Activated CD4-positive, alpha-beta T cell treated with anti-CD3 and anti-CD28 coated beads for 1 hour (primary cell): Measurements from ENCODE around the gene HCN1.

Experiments used
- DNase-seq: peaks from one replicate; pipeline ENCODE4 v3.0.0-alpha.2; 2020

HCN1 gene

GRCh38 chr5:45274241-45274640 lies 421.9 kb downstream of the HCN1 start:
- DNase-seq, result no peak

DNA sequence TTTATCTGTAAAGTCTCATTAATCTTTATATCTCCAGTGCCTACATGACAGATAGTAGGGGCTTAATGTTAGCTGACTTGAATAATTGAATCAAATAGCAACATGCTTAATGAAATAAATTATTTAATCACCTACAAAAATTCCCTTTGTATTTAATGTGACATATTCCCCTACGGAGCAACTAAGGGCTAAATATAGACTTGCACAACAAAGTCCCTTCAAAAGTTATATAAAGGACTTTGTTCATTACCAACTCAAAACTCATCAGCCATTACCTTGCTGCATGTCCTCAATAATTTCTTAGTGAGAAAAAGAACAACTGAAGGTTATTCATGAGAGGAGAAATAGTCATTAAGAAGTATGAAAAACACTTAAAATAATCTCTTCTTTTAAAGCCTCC lies 424.6 kb downstream of the HCN1 start:
- no peak for DNase-seq

DNA sequence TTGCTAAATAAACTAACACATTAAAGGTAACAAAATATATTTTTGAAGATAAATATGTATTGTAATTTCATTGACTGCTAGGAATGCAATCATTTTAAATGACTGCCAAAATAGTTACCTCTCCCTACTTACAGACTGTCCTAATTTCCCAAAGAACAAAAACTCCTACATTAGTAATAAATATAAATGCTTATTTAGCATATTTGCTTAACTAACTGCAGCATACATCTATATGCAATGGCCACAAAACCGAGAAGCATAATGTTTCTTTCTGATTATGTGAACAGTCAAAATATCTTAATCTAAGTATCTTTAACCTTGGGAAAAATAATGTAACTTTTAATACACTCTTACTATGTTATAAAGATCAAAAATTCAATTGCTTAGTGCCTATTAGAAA lies 431.7 kb downstream of the HCN1 start:
- DNase-seq, result no peak

DNA sequence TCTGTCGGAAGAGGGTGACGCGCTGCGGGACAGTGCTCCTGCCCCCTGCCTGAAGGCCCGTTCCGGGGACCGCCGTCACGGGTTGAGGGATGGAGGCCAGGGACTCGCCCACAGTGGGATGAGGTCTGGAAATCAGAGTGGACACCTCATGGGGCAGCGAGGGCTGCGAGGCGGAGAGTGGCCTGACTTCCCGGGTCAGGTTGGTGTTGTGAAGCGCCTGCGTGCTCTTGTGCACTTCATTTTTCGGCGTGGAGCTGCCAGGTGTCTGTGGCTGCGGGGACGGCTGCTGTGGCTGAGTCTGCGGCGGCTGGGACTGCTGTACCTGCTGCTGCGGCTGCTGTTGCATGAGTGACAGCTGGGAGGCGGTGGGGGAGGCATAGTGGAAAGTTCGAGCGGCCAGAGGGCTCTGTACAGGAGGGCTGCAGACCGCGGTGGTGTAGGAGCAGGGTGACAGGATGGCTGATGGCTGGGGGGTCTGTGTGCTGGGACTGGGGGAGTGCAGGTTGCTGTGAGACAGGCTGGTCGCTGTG lies 434.1 kb downstream of the HCN1 start:
- DNase-seq, result no peak

- no peak for DNase-seq
Measured at GRCh38 chr5:45261125-45261524, 435.1 kb downstream of the HCN1 start.

DNA sequence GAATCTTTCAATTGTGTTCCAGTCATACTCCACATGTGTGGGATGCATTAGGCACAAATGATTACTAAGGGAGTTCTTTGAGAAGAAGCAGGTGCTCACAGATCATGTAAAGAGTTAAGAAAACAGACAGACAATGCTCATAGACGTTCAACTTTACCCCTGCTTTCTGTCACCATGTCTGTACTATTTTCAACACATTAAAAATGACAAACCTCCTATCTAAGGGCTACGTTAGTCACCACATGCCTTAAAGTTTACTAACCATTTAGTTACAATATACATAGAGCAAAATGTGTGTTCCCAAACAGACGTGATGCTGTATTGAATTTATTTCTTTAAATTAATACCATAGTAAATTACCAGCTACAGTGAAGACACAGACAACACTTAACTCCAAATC lies 435.9 kb downstream of the HCN1 start:
- no peak for DNase-seq

DNA sequence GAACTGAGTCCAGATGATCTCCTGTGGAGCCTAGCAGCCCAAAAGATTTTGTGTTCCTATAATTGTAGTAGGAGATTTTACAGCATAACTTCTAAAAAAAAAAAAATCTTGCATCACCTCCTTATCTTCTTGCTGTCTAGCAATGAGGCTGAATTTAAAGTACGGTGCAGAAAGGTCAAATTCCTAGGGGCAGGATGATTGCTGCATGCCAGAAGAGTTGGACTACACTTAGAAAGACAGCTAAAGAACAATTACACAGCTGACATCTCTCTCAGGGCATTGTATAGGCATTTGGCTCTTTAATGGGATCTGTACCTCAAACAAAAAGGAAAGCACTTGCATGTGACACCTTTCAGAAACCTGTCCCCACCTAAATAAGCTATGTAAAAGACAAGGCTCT lies 443.2 kb downstream of the HCN1 start:
- no peak for DNase-seq

- DNase-seq, result no peak
Measured at GRCh38 chr5:45252541-45252940, 443.6 kb downstream of the HCN1 start.

GRCh38 chr5:45225571-45226031 lies 470.6 kb downstream of the HCN1 start:
- no peak for DNase-seq

DNA sequence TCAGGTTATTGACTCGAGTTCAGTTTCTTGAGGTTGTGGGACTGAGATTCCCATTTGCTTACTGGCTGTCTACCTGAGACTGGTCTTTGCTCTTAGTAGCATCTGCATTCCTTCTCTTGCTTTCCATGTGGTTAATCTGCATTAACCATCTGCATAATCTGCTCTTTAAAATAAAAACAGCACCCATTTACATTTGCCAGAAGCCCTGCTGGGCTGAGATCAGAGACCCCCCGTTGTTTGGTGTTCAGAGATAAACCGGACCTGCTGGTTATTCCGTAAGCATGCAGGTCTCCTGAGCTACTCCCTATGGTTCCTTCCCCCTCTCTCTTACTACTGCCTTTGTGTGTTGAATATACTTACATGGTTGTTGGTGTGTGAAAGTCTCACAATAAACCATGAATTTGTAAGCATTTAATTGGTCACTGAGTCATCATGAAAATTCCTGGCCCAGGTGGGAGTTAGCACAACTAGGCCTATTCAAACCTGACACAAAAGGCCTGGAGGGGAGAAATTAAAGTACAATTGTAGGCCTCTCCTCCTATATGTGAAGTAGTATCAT lies 490.7 kb downstream of the HCN1 start:
- no peak for DNase-seq
